ENCODE measurements around the gene OMA1.

Gene OMA1

DNA sequence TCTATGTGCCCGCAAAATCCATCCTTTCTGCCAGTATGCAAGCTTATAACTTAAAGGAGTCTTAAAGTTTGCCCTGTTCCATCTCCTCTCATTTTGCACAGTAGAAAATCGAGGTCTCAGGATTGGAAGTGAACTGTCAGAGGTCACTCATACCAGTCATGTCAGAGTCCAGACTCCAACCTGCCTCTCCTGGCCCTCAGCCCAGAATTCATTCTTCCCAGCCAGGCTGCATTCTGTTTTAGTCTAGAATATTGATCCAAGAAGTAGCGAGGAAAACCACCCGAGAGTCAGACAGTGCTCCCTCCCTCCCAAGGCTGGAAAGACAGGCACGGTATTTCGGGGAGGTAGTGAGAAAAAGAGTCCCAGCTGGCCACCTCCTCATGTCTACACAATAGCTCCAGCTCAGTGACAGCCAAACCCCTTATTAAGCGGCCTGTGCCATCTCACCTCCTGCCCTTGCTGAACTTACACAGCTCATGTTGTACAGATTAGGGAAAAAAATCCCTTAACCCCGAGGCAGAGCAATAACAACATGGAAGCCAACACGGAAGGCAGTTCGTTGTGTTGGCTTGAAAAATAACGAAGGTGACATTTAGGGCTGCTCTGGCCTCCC lies 89.4 kb downstream of the OMA1 start:
- no peak for DNase-seq

DNA sequence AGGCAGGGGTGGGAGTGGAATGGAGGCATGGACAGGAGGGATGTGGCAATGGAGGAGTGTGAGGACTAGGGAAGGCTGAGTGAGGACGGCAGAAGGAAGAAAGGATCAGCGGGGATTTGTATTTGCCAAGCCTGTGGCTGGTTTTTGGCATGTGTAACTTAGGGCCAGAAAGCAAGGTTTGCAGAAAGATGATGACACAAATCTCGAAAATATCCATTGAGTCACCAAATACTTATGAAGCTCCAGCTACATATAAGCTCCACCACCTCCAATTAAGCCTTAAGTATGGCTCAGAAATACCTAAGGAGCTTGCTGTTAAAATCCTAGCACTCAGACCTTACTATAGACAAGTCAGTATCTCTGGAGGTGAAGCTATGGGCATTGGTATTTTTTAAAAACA lies 90.1 kb downstream of the OMA1 start:
- ATAC-seq (no peak), DNase-seq (no peak)

More for the DNA sequence above, 89.4 kb downstream of the OMA1 start:
- ATAC-seq: no peak

DNA sequence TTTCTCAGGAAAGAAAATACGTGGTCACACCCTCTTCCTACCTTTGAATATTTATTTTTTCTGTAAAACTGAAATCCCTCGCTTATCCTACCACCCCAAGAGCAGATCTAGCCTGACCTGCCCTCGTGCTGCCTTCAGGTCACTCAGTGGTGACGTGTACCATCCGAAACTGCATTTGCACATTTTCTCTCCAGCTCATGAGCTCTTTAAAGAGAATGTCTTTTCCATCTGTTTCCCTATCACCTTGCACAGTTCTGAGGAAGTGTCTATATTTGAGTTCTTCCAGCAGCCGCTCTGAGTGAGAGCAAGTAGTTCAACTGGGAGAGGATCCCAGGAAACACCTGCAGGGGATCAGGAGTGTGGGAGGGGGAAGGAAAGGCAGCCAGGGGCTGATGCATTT lies 91.7 kb downstream of the OMA1 start:
- DNase-seq (no peak), ATAC-seq (no peak)

DNA sequence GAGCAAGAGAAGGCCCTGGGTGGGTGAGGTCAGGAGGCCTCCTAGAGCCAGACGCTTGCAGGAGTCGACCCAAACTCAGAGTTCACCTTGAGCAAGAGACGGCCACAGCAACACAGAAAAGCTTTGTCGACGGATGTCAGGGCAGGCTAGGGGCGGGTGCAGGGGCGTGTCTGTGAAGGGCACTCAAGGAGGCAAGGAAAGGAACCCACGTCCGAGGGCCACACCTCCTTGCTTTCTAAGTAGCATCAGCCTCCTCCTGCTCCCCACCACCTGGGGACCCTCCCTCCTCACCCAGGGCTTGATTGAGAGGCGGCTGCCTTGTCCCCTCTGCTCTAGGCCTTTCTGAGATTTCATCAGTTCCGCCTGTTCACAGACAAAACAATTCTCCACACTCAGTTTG lies 92.1 kb downstream of the OMA1 start:
- DNase-seq (no peak), ATAC-seq (no peak)

DNA sequence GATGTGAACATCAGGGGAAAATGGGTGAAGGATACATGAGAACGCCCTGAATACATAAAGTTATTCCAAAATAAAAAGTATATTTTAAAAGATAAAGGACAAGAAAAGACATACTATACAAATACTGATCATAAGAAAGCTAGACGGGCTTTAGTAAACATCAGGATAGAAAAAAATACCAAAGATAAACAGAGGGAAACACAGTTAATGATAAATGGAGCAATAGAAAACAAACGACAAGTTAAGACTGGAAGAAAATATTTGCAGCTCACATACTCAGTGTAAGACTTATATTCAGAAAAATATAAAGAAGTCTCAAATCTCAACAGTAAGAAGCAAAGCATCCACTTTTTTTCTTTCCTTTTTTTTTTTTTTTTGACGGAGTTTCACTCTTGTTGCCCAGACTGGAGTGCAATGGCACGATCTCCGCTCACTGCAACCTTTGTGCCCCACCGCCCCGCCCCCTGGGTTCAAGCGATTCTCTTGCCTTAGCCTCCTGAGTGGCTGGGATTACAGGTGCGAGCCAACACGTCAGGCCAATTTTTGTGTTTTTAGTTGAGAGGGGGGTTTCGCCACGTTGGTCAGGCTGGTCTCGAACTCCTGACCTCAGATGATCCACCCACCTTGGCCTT lies 94.8 kb downstream of the OMA1 start:
- DNase-seq: no peak
- no peak for ATAC-seq

DNA sequence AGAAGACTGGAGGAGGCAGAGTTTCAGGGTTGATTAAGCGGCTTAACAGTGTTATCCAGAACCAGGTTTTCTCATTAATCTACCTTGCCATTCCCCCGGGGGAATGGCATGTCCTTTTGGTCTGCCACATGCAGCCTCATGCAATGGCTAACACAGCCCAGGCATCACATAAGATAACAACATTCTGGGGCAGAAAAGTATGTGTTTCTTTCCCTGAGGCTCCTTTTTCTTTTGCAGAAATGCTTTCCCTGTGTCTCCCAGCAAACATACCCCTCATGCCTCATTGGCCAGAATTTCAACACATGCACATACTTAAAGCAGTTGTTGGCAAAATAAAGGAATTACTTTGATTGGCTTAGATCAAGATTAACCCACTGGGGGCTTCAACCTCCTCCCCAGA lies 98.6 kb downstream of the OMA1 start:
- ATAC-seq: no peak
- DNase-seq: no peak

DNA sequence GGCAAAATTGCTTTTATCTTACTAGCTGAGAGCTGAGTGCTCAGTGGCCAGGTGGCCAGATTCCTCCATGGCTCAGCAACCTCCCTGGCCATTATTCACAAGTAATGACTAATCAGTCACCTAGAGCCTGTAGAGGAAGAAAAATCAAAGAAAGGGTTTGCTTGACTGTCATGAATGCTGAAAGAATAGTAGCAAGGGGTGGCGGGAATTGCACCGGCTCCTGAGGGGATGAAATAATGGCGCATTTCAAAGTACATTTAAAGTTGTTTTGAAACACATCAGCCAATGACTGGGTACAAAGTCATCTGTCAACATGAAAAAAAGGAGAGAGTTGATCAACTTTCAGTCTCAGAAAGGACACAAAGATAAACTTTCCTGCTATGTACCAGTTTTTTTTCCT lies 99.5 kb downstream of the OMA1 start:
- no peak for DNase-seq
- ATAC-seq: no peak

DNA sequence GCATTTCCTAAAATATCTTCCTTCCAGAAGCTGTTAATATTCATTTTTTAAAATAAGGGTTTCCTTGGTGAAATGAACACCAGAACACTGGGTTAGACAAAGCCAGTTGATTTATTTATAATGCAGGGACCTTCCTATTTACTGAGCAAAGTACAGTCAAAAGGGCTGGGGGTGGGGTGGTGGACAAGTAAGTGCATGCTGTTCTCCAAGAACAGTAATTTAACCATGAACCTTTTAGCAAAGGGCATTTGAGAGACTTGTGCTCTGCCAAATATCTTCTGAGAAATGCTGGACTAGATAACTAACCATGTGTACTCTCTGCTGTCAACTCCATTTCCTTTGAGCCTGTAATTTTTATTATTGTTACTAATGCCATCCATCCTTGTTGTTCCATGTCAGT lies 100.2 kb downstream of the OMA1 start:
- ATAC-seq (no peak), DNase-seq (no peak)

DNA sequence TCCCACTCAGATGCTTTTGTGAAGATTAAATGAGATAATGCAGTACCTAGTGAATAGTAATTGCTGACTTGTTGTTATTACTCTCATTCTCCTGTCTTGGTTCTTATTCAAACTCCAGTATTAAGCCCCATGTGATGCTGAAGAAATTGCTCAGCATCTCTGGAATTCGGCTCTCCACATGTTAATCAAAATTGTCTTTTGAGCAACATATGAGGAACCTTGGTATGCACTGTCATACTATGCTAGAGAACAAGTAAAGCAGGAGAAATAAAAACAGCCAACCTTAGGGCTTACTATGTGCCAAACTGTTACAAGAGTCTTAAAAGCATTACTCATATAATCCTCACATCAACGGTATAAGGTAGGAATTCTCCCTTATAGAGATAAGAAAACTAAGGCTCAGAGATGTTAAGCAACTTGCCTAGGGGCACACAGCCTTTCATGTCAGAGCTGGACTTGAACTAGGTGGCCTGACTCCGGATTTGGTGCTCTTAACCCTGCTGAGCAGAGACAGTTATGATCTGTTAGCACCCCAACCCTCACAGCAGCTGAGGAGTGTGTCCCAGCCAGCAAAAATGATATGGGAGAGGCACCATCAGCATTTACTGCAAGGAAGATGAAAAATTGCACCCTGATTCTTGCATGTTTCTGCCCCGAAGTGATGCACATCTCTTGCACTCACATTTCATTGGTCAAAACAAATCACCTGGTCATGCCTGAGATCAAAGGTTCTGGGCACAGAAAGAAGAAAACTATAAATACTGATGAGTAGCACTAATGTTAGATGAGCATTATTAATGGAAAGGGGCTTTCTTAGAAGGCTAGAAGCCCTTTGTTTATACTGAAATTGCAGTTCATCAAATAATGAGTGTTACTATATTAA lies 102.3 kb downstream of the OMA1 start:
- DNase-seq: no peak
- no peak for ATAC-seq

DNA sequence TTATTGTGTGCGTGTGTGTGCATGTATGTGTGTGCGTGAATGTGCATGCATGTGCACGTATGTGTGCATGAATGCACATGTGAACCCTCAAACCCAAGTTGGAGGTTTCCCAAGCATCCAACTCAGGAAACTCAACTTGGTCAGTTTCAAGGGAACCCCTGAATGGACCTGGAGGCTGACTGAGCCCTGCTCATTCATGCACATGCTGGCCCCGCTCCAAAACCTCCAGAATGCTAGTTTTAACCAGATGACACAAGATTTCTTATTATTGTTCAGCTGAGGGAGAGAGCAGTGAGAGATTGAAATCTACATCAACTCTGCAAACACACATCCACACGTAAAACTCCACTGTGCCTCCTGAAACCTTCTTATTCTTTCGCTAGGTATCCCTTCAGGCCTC lies 104.4 kb downstream of the OMA1 start:
- ATAC-seq (no peak), DNase-seq (no peak)

DNA sequence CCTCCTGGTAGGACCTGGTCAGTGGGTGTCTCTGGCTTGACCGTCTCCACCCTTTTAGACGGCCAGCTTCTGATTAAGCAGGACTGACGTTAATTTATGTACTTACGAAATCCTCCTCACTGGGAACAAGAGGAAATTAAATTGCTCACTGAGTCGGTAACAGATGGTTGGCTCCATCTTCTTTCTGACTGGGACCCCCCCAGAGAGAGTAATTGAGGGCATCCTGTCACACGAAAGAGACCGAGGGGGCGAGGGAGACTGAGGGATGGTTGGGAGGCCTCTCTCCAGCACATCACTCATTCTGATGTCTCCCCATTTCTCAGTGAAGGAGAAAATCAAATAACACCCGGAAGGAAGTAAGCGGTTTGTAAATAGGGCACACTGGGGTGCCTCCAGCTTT lies 104.8 kb downstream of the OMA1 start:
- ATAC-seq (no peak), DNase-seq (no peak)

DNA sequence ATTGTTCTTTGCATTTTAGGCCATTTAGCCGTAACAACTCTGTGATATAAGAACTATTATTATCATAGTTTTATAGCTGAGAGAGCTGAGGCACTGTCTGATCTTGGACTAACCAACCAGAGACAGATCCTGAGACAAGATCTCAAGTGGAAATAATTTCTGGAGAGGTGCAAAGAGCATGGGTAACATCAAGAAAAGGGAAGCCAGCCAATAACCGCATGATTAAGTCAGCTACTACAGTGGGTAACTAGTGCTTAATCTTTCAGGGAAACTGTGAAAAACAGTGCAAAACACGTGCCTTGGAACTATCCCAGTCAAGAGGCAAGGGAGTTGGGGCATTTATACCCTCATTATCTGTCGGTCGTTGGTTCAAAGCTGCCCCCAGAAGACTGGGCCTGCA lies 105.8 kb downstream of the OMA1 start:
- no peak for DNase-seq
- ATAC-seq: no peak

DNA sequence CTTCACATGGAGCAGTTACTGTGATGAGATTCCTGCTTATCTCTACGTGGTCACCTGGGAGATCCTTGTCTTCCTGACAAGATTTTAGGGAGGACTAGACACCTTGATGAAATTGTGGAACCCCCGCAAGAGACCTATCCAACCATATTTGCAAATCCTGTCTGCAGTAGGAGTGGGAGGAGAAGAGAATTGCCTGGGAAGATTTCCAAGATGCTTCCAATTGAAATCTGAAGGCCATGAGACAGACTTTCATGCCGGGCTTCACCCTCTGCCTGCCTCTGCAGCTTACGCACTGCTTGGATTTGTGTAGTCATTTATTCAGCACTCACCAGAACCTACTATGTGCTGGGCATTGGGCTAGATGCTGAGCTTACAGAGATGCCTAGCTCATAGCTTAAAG lies 106.6 kb downstream of the OMA1 start:
- ATAC-seq (no peak), DNase-seq (no peak)

DNA sequence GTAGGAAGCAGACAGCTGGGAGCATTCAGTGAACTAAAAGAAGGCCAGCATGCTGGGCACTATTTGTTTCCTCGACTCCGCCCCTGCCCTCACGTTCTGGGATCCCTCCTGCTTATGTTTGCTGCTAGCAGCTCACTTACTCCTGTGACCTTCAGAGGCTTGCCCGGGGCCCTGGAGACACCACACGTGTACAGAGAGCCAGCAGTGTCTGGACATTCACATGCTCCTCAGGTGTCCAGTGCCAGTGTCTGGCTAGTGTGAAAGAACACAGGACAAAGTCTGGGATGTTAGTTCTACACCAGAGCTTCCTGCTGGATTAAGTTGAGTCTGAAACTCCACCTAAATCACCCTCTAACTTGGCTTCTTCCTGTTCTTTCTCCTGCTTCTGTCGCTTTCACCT lies 108.1 kb downstream of the OMA1 start:
- ATAC-seq: no peak

DNA sequence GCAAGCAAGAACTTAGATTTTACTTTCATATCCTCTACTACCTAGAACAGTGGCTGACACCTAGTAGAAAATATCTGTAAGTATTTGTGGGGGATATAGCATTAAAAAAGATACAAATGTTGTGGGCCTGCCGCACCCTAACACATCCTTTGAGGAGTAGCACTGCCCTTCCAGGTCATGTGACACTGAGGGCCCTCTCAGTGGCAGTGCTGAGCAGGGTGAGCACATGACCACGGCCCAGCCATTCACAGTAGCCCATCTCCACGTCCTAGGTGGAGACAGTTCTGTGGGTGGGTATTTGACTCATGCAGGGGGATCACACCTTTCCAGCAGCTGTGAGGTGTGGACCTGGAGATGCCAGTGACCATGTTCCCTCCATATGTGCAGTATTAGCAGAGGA lies 108.9 kb downstream of the OMA1 start:
- DNase-seq (no peak), ATAC-seq (no peak)

More for the DNA sequence above, 108.1 kb downstream of the OMA1 start:
- DNase-seq: no peak

DNA sequence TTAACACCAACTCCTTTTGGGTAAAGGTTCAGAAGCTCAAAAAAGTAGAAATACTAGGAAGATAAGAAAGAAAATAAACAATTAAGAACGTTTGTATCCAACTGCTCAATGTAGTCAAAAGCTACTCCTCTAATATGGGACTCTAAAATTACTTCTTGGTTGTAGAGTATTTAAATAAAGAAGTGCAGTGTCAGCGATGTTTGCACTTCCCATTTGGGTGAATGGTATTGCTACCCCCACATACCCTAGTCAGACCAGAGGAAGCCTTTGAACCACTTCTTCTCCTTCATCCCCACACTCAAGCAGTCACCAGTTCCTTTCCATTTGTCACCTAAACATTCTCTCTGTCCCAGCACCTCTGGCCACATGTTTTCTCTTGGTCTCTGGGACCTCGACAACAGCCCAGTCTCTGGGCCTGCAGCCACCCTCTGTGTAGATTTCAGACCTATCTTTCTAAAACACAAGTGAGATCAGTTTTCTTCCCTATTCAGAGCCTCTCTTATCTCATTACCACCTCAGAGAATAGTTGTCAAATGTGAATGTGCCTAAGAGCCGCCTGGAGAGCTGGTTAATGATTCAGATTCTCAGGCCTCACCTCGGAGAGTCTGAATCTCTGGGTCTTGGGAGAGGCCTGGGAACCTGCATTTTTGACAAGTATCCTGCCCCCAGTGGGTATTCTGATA lies 109.8 kb downstream of the OMA1 start:
- ATAC-seq (no peak), DNase-seq (no peak)

DNA sequence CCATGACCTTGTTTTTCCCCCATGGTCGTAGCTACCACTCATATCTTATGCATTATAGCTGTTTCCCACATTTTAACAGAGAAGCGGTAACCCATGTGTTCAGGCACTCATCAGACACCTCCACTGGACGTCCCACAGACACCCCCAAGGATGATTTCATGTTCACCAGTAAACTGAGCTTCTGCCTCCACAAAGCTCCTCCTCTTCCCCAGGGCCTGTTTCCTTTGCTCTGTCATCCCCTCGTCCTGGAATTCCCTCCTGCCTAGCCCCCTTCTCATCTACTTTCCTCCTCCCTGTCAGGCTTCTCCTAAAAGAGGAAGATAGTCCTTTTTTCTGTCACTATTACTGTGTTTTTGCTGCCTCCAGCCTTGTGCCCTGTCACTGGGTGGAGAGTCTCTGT lies 111.2 kb downstream of the OMA1 start:
- no peak for DNase-seq
- no peak for ATAC-seq

DNA sequence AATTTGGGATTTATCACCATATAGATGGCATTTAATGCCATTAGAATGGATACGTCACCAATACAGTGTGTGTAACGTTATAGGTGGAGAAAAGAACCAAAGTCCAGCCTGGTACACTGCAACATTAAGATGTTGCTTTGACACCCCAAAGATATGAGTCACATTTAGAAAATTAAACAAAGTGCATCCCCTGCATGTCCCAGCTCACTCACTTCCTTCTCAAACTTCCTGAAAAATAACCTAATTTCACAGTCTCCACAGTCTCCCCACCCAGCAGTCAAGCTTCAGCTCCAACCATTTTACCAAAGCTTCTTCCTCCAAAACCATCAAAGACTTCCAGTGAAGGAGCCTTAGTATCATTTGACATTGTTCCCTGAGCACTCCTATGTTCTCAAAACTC lies 111.9 kb downstream of the OMA1 start:
- ATAC-seq (no peak), DNase-seq (no peak)

DNA sequence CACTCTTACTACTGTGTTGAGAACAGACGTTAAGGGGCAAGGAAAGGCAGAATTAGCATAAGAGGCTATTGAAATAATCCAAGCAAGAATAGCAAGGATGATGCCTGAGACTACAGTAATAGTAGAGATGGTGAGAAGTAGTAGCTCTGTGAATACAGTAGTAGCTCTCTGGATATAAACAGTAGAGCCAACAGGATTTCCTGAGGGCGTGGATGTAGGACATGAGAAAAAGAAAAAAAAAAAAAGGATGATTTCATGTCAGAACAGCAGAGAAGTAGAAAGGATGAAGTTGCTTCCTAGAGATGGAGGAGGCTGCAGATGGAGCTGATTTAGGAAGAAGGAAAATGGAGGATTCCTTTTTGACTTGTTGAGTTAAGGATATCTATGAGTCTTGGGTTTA lies 112.3 kb downstream of the OMA1 start:
- DNase-seq: no peak
- ATAC-seq: no peak

DNA sequence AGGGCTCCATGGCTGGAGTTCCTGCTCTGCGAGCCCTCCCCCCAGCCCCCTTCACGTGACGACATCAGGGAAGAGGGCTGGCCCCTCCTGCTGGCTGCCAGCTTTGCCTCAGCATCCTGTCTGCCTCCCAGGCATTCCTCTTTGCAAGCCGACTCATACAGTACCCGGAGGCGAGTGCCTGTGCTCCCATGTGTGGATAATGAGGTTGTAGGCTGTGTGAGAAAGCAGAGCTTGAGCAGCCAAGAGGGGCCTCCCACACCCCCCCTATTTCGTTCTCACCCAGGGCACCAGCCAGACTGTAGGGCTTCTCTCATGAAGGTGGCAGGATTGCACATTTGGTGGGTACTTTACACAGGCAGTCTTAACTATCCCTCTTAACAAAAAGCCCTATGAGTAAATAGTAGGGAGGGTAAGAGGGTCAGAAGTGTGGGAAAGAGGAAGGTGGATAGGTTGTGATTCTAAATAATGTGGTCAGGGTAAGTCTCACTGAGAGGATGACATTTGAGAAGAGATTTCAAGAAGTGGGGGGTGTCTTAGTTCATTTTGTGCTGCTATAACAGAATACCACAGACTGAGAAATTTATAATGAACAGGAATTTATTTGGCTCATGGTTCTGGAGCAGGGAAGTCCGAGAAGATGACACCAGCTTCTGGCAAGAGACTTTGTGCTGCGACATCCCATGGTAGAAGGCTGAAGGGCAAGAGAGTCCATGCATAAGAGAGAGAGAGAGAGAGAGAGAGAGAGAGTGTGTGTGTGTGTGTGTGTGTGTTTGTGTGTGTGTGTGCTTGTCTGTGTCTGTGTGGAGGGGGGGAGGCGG lies 113.5 kb downstream of the OMA1 start:
- ATAC-seq (no peak), DNase-seq (no peak)

DNA sequence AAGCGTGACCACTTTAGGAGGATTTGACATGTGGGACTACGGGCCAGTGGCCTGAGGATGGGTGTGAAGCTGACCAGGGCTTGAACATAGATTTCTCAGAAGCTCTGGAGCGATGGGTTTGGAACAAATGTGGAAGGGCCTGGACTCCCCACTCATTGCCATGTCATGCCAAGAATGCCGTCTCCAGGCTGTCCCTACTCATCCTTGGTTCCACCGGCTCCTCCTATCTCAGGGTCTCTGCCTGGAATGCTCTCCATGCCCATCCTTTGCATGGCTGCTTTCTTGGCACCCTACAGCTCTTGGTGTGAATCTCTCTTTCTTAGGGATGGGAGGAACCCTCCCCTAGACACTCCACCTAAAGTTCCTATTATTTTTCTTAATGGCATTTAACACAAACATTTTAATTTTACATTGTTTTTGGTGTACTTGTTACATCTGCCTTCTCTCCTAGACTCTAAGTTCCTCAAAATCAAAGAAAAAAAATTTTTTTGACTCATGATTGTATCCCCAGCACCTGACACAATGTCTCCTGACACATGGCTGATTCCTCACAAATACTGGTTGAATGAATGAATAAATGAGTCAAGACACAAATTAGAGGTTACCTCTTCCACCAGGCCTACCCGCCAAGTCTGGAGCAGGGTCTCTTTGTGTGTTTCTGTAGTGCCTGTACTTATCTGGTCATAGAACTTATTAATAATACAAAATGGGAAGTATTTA lies 114.5 kb downstream of the OMA1 start:
- no peak for DNase-seq
- ATAC-seq: no peak

Data from stimulated activated naive CD8-positive, alpha-beta T cell treated with anti-CD3 and anti-CD28 coated beads, Interleukin-15, Interleukin-2, amounts not matched to agents 100 U/mL and 50 U/mL, for 24 hours (primary cell).